Pulmonary artery endothelial cell (primary cell): ENCODE results near the gene ADRA1B. TPM values are rescaled to one million over a fixed set of nuclear protein-coding genes. Genes with fewer than 3 reads are reported as not detected.
"Not testable (repeated sequence)": the region's sequence is repeated elsewhere in the genome, so short reads cannot be mapped to it uniquely, and the experiment has no call there.

ENCODE experiments used
- DNase-seq: peaks from one replicate; pipeline ENCODE4 v3.0.0-alpha.2; 2011; ENCODE audit warnings: low read depth, low spot score
- total RNA-seq: library from RNA; depleted of rRNA; stranded (reverse); fragments of >200 nt; gene quantifications from 2 replicates; pipeline ENCODE4 v1.2.3, GENCODE V29; 2014

The ADRA1B gene
- total RNA-seq, 1 donor from 2014 or later: 0.07 TPM

GRCh38 chr5:159965838-159966128, 49.5 kb downstream of the ADRA1B start:
- not testable (repeated sequence) for DNase-seq

DNA sequence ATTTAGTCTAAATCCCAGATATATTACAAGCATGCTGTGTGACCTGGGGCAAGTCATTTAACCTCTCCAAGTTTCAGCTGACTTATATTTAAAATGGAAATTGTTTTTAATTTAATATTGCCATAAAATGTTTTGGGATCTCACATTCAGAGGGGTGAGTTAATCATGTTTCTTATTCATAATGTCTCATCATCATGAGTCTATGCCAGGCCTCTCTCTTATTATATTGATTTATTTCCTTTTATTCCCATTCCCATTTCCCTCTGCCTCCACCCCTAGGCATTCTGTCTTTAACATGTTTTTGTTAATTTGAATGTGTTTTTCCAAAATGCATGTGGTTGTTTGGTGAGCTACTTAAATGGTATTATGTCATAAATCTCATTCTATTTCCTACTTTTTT, 53.7 kb downstream of the ADRA1B start:
- no peak for DNase-seq

- DNase-seq: no peak
Observed at GRCh38 chr5:159971038-159971437, 54.8 kb downstream of the ADRA1B start.

- no peak for DNase-seq
Observed at GRCh38 chr5:159971514-159971913, 55.2 kb downstream of the ADRA1B start.

DNA sequence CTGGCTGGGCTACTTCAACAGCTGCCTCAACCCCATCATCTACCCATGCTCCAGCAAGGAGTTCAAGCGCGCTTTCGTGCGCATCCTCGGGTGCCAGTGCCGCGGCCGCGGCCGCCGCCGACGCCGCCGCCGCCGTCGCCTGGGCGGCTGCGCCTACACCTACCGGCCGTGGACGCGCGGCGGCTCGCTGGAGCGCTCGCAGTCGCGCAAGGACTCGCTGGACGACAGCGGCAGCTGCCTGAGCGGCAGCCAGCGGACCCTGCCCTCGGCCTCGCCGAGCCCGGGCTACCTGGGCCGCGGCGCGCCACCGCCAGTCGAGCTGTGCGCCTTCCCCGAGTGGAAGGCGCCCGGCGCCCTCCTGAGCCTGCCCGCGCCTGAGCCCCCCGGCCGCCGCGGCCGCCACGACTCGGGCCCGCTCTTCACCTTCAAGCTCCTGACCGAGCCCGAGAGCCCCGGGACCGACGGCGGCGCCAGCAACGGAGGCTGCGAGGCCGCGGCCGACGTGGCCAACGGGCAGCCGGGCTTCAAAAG, 55.7 kb downstream of the ADRA1B start:
- no peak for DNase-seq

GRCh38 chr5:159972538-159973362, 56.5 kb downstream of the ADRA1B start:
- DNase-seq: no peak

DNA sequence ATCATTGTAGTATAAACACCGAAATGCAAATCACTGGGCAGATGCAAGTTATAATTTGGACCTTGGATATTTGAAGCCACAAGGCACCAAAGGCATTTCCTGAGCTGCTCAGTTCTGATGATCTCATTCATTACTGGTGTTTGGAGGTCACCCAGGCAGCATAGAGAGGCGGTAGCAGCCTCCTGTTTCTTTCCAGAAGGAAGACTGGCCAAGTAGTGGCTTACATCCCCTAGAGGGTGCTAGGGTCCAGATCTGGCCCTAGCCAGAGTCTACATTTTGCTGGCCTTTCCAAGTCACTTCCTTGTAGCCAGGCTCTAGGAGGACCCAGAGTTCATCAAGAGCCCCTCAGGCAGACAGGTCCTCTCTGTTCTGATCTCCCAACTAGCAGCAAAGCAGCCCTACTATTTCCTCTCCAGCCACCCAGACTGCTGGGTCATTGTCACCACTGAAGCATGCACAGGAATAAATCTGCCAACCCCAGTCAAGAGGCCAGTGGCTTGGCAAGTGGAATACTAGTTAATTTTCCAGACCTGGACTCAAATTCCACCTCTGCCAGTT, 59.3 kb downstream of the ADRA1B start:
- DNase-seq: peak; percentile 44

- no peak for DNase-seq
Observed at GRCh38 chr5:159976921-159977320, 60.6 kb downstream of the ADRA1B start.

DNA sequence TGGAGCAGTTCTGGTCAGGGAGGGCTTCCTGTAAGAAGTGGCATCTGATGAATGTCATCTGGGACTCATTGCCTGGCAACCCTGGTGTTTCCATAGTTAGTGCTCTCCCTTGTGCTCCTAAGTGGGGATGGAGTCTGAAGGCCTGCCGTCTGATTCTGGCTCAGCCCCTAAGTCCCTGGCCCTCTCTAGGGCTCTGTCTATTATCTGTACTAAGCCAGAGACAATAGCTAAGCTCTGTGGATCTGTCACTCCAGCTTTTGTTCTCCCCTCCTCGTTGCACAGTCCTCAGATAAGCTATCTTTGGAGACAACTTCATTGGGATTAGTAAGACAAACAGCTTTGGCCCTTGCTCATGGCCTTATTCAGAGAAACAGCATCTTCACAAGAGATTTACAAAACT, 62.1 kb downstream of the ADRA1B start:
- DNase-seq: no peak

- no peak for DNase-seq
Observed at GRCh38 chr5:159982421-159983173, 66.3 kb downstream of the ADRA1B start.

- DNase-seq: peak; percentile 5
Observed at GRCh38 chr5:159987031-159987674, 70.9 kb downstream of the ADRA1B start.

DNA sequence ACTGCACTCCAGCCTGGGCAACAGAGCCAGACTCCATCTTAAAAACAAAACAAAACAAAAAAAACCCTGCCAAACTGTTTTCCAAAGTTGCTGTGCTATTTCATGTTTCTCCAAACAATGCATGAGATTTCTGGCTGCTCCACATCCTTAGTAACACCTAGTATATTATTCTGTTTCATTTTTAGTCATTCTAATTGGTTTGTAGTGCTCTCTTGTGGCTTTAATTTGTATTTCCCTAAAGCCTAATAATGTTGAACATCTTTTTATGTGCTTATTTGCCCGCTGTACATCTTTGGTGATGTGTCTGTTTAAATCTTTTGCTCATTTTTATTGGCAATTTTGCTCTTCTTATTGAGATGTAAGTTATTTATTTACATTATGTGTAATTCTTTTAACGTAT, 74.2 kb downstream of the ADRA1B start:
- no peak for DNase-seq

DNA sequence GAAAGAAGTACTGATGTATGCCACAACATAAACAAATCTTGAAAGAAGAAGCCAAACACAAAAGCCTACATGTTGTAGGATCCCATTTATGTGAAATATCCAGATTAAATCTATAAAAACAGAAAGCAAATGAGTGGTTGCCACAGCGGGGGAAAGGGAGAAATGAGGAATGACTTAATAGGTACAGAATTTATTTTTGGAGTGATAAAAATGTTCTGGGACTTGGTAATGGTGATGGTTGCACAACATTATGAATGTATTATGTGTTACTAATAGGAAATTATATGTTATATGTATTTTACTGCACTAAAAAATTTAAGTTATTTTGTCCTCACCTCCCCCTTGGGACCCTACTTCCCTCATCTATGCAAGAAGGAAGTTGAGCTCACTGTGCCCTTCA, 76.3 kb downstream of the ADRA1B start:
- DNase-seq: no peak

GRCh38 chr5:159993194-159993593, 76.9 kb downstream of the ADRA1B start:
- DNase-seq: no peak

- no peak for DNase-seq
Observed at GRCh38 chr5:159995907-159996306, 79.6 kb downstream of the ADRA1B start.

DNA sequence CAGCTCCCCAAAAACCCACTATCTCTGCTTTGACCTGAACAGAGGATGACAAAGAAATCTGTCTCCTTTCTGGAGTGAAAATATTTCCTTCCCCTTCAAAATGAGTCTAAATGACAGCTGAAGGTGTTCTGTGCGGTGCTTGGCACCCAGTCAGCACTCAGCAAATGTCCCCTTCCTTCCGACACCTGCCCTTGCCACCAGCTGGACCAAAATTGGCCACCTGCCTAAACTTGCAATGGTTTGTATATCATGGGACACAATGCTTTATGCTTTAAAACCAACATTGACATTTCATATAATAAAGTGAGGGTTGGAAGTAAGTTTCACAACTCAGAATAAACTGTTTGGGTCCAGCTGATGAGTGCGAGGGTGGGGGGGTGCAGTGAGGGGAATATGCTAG, 85.2 kb downstream of the ADRA1B start:
- DNase-seq: no peak

GRCh38 chr5:160007514-160007913, 91.2 kb downstream of the ADRA1B start:
- no peak for DNase-seq

DNA sequence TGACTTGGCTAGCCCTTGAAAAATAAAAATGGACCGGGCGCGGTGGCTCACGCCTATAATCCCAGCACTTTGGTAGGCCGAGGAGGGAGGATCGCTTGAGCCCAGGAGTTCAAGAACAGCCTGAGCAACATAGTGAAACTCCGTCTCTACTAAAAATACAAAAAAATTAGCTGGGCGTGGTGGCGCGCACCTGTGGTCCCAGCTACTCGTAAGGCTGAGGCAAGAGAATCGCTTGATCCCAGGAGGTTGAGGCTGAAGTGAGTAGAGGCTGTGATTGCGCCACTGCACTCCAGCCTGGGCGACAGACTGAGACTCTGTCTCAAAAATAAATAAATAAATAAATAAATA, 92.2 kb downstream of the ADRA1B start:
- DNase-seq: not testable (repeated sequence)

GRCh38 chr5:160008877-160009590, 92.8 kb downstream of the ADRA1B start, which contains the start of gene TTC1:
TSS of gene TTC1 (plus strand) at chr5:160009139. CDS start at chr5:160010529, 1,390 bp downstream.
- DNase-seq: peak; percentile 97

- no peak for DNase-seq
Observed at GRCh38 chr5:160009591-160009989, 93.3 kb downstream of the ADRA1B start.

DNA sequence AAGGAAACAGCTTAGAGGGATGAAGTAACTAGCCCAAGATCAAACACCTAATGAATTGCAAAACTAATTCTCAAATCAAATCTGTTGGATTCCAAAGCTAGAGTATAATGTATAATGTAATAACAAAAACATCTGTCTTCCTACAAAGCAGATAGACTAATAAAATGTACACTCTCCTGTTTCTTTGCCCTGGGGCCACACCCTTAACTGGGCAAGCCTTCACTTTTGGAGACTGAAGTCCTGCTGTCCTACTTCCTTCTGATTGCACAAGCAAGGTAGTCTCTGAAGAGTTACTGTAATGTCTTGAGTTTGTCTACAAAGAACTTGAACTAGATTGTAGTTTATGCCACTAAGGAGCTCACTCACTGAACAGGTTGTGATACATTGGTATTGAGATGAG, 95.2 kb downstream of the ADRA1B start:
- DNase-seq: no peak
